Neural progenitor cell (in vitro differentiated cells): ENCODE results near the gene DDC.

ENCODE experiments used
- CTCF ChIP-seq: fragments of 200-600 bp; sonication (generic); IDR thresholded peaks from 2 replicates; pipeline ENCODE4 v1.5.1; 2017; ENCODE audit warnings: antibody characterized with exemption, mild to moderate bottlenecking
- EZH2 ChIP-seq: fragments of 200-600 bp; sonication (generic); IDR thresholded peaks from 2 replicates; pipeline ENCODE4 v1.6.1; 2017; ENCODE audit warnings: antibody characterized with exemption, mild to moderate bottlenecking, moderate library complexity
- EZH2phosphoT487 ChIP-seq: fragments of 200-600 bp; sonication (generic); IDR thresholded peaks from 2 replicates; pipeline ENCODE4 v1.6.1; 2017; ENCODE audit warnings: antibody characterized with exemption

GRCh38 chr7:50413561-50413960 lies 151.6 kb downstream of the DDC start:
- TF ChIP-seq CTCF (no peak), EZH2phosphoT487 (no peak), EZH2 (no peak)
